SK-N-SH treated with all-trans-retinoic acid at 6 μM for 48 hours (cell line): ENCODE data around the gene CALN1.

Experiments
- OSR1 ChIP-seq: fragments of 250-450 bp; sonication (Bioruptor Pico); IDR thresholded peaks from 2 replicates; pipeline ENCODE4 v1.8.0; 2022; ENCODE audit warnings: moderate library complexity, mild to moderate bottlenecking, inconsistent platforms
- PPARA ChIP-seq: fragments of 250-450 bp; sonication (Bioruptor Pico); IDR thresholded peaks from 2 replicates; pipeline ENCODE4 v1.5.0; 2020; ENCODE audit warnings: mild to moderate bottlenecking, borderline replicate concordance
- SNAI2 ChIP-seq: fragments of 250-450 bp; sonication (Bioruptor Pico); IDR thresholded peaks from 2 replicates; pipeline ENCODE4 v1.5.0; 2020; ENCODE audit warnings: mild to moderate bottlenecking, moderate library complexity
- TCF4 ChIP-seq: fragments of 250-450 bp; sonication (Bioruptor Pico); IDR thresholded peaks from 2 replicates; pipeline ENCODE4 v1.8.0; 2021; ENCODE audit warnings: mild to moderate bottlenecking, moderate library complexity, borderline replicate concordance
- ZFP3 ChIP-seq: fragments of 250-450 bp; sonication (Bioruptor Pico); IDR thresholded peaks from 2 replicates; pipeline ENCODE4 v1.5.0; 2020; ENCODE audit warnings: mild to moderate bottlenecking, moderate library complexity
- ZFP30 ChIP-seq: fragments of 450-650 bp; formaldehyde crosslinking; IDR thresholded peaks from 2 replicates; pipeline ENCODE4 v1.5.0; 2022; ENCODE audit warnings: mild to moderate bottlenecking, moderate library complexity
- ZNF8 ChIP-seq: fragments of 450-650 bp; formaldehyde crosslinking; IDR thresholded peaks from 2 replicates; pipeline ENCODE4 v1.5.0; 2020; ENCODE audit warnings: mild to moderate bottlenecking, moderate library complexity
- TF ChIP-seq, protein P1 (sequence below): fragments of 250-450 bp; sonication (Bioruptor Pico); IDR thresholded peaks from 2 replicates; pipeline ENCODE4 v1.5.0; 2020; ENCODE audit warnings: mild to moderate bottlenecking, moderate library complexity

DNA sequence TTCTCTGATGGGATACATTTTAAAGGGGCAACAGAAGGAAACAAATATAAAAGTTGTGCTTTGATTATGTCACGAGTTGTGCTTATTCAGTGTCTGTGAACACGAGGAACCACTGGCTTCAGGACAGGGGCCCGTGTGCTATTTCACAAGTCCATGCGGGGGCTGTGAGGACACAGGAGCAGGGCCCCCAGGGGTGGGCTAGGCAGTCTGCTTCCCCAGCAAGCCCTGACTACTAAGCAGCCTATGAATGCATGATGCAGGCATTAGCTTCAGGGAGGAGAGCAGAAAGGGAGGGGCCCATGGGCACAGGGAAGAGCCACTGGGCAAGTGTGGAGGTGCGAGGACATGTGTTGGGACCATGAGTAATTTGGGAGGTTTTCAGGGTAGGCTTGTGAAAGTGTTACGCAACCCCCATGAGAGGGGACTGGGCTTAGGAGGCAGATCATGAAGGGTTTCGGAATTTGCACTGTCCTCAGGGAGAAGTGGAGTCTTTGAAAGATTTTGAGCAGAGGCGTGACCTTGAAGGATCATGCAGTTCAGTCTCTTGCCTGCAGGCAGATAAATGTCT, 424.9 kb downstream of the CALN1 start:
- TF ChIP-seq SNAI2 (CRISPR knock-in tag) (no peak), ZNF8 (CRISPR knock-in tag) (no peak), ZFP30 (no peak), PPARA (CRISPR knock-in tag) (no peak), OSR1 (no peak), TCF4 (CRISPR knock-in tag) (no peak), ZFP3 (CRISPR knock-in tag) (no peak)
- TF ChIP-seq, protein P1, sequence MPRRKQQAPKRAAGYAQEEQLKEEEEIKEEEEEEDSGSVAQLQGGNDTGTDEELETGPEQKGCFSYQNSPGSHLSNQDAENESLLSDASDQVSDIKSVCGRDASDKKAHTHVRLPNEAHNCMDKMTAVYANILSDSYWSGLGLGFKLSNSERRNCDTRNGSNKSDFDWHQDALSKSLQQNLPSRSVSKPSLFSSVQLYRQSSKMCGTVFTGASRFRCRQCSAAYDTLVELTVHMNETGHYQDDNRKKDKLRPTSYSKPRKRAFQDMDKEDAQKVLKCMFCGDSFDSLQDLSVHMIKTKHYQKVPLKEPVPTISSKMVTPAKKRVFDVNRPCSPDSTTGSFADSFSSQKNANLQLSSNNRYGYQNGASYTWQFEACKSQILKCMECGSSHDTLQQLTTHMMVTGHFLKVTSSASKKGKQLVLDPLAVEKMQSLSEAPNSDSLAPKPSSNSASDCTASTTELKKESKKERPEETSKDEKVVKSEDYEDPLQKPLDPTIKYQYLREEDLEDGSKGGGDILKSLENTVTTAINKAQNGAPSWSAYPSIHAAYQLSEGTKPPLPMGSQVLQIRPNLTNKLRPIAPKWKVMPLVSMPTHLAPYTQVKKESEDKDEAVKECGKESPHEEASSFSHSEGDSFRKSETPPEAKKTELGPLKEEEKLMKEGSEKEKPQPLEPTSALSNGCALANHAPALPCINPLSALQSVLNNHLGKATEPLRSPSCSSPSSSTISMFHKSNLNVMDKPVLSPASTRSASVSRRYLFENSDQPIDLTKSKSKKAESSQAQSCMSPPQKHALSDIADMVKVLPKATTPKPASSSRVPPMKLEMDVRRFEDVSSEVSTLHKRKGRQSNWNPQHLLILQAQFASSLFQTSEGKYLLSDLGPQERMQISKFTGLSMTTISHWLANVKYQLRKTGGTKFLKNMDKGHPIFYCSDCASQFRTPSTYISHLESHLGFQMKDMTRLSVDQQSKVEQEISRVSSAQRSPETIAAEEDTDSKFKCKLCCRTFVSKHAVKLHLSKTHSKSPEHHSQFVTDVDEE (CRISPR knock-in tag): no peak
